Putamen (tissue), 1 donor: ENCODE data around the gene ARHGEF7.
"Not testable (repeated sequence)": the region's sequence is repeated elsewhere in the genome, so short reads cannot be mapped to it uniquely, and the experiment has no call there.

Source experiments
- DNase-seq: peaks from one replicate; pipeline ENCODE4 v3.0.0-alpha.2; 2016; ENCODE audit warnings: low spot score

The ARHGEF7 gene

GRCh38 chr13:111115061-111115964 lies at the start of gene ARHGEF7:
ARHGEF7 (plus strand) TSS chr13:111115310; CDS start chr13:111115527, 217 bp downstream.
- no peak for DNase-seq

GRCh38 chr13:111065698-111066097 lies 49.4 kb upstream of the ARHGEF7 start:
- no peak for DNase-seq

- DNase-seq = no peak
These were observed 48.6 kb upstream of the ARHGEF7 start for GRCh38 chr13:111066544-111066943.

- DNase-seq = no peak
These were observed 47.1 kb upstream of the ARHGEF7 start for GRCh38 chr13:111068009-111068350.

- not testable (repeated sequence) for DNase-seq
These were observed 44.0 kb upstream of the ARHGEF7 start for GRCh38 chr13:111071120-111071519.

- not testable (repeated sequence) for DNase-seq
These were observed 43.6 kb upstream of the ARHGEF7 start for GRCh38 chr13:111071526-111071925.

GRCh38 chr13:111074826-111075225 lies 40.3 kb upstream of the ARHGEF7 start:
- no peak for DNase-seq

GRCh38 chr13:111076155-111077013 lies 38.7 kb upstream of the ARHGEF7 start:
- no peak for DNase-seq

- no peak for DNase-seq
These were observed 35.7 kb upstream of the ARHGEF7 start for GRCh38 chr13:111079375-111079774.

GRCh38 chr13:111080642-111081041 lies 34.5 kb upstream of the ARHGEF7 start:
- no peak for DNase-seq

- no peak for DNase-seq
These were observed 32.9 kb upstream of the ARHGEF7 start for GRCh38 chr13:111082240-111082639.

- not testable (repeated sequence) for DNase-seq
These were observed 32.3 kb upstream of the ARHGEF7 start for GRCh38 chr13:111082769-111083168.

GRCh38 chr13:111083693-111084092 lies 31.4 kb upstream of the ARHGEF7 start:
- DNase-seq = not testable (repeated sequence)

- no peak for DNase-seq
These were observed 24.9 kb upstream of the ARHGEF7 start for GRCh38 chr13:111090169-111090568.

- DNase-seq = no peak
These were observed 22.4 kb upstream of the ARHGEF7 start for GRCh38 chr13:111092685-111093084.

GRCh38 chr13:111093136-111093535 lies 22.0 kb upstream of the ARHGEF7 start:
- DNase-seq = no peak

- no peak for DNase-seq
These were observed 21.5 kb upstream of the ARHGEF7 start for GRCh38 chr13:111093634-111094033.

GRCh38 chr13:111095031-111095840 lies 19.9 kb upstream of the ARHGEF7 start:
- no peak for DNase-seq

- no peak for DNase-seq
These were observed 19.1 kb upstream of the ARHGEF7 start for GRCh38 chr13:111095911-111096501.

- DNase-seq = no peak
These were observed 15.8 kb upstream of the ARHGEF7 start for GRCh38 chr13:111099290-111099689.

GRCh38 chr13:111110054-111110453 lies 5.1 kb upstream of the ARHGEF7 start:
- no peak for DNase-seq
